NCI-H748 treated with DMSO at 0.1 percent for 48 hours (cell line): ENCODE results near the gene FARP1.

Source experiments
- DNase-seq: peaks from one replicate; lab custom pipeline; 2025; lab: John Stamatoyannopoulos, UW

The FARP1 gene

GRCh38 chr13:98133946-98134345 is 8.9 kb upstream of the FARP1 start:
- DNase-seq: no peak

DNA sequence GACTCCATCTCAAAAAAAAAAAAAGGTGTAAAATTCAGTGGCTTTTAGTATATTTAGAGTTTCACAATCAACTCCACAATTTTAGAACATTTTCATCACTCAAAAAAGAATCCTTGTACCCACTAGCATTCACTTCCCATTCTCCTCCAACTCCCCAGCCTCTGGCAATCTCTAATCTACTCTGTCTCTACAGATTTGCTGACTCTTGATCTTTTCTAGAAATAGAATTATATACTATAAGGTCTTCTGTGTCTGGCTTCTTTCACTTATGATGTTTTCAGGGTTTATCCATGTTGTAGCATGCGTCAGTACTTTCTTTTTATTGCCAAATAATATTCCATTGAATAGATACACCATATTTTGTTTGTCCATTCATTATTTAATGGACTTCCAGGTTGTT is 8.0 kb upstream of the FARP1 start:
- DNase-seq: no peak

DNA sequence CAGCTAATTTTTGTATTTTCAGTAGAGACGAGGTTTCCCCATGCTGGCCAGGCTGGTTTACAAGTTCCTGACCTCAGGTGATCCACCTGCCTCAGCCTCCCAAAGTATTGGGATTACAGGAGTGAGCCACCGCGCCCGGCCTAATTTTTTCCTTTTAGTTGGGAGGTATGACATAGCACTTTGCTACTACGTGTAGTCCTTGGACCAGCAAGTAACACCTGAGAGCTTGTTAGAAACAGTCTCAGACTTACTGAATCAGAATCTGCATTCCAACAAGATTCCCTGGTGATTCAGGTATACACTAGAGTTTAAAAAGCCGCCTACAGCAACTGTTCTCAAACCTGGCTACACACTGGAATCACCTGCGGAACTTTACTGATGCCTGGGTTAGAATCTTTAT is 1.8 kb upstream of the FARP1 start:
- no peak for DNase-seq

- DNase-seq: no peak
These were observed 1.1 kb upstream of the FARP1 start for GRCh38 chr13:98141509-98142379.

- no peak for DNase-seq
These were observed 261 bp downstream of the FARP1 start for GRCh38 chr13:98143157-98143553.

- DNase-seq: no peak
These were observed 720 bp downstream of the FARP1 start for GRCh38 chr13:98143601-98144026.

DNA sequence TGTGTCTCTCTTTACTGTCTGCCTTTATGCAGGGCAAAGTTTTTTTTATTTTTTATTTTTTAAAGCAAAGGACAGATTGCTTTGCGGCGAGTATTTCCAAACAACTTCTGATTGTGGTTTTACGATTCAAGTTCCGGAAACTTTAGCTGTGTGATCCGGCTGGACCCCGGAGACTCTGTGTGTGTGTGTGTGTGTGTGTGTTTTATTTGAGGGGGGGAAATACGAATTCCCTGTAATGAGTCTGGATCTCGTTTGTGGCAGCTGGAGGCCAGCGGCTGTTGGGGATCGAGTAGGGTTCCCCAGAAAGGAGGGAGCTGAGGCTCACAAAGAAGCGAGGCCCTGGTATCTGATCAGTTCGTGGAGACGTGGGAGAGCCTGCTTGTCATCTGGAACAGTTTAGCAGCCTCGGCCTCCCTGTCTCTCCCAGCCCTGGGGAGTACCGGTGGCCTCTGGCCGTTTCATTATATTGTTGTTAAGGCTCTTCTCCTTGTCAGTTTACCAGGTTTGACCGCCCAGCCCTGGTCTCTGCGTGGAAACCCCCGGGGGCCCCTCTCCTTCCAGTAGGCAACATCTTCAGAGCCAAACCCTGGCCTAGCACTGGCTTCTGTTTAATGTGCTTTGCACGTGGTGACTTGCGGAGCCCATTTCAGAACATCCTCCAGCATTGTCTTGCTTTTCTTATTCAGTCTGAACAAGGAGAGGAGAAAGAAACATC is 1.3 kb downstream of the FARP1 start:
- DNase-seq: no peak

DNA sequence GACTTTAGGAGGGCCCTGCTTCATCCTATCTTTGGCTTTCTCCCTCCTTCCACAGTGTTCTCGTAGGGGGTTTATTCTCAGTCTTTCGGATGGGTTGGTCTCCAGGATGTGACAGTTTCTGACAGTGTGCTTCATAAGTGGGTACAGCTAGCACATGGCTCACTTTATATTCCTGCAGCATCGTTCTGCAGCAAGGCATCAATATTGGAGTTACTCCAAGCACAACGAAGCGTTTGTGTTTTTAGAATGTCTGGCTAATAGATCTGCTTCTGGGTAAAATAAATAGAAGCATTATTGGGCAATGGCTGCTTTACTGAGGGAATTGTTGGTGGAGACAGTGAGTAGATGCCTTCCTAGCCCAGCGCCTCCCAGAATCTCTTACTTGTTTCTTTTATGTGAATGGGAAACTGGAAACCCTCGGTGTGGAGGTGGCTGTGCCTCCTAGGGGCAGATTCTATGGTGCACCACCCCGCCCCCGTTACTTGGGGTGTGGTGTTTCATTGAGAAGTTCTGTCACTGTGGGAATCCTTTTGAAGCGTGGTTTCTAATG is 2.0 kb downstream of the FARP1 start:
- peak; percentile 27 for DNase-seq

DNA sequence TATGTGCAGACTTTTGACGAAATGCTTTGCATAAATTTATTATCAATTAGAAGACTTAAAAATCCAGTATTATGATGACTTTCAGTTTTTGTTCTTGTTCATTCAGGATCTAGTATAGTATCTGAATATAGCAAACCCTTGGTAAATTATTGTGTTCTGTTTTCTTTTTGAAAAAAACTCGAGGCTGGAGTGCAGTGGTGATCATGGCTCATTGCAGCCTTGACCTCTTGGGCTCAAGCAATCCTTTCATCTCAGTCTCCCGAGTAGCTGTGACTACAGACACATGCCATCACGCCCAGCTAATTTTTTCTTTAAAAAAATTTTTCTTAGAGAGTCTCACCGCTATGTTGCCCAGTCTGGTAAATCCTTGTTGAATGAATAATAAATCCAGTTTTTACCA is 4.6 kb downstream of the FARP1 start:
- DNase-seq: no peak

DNA sequence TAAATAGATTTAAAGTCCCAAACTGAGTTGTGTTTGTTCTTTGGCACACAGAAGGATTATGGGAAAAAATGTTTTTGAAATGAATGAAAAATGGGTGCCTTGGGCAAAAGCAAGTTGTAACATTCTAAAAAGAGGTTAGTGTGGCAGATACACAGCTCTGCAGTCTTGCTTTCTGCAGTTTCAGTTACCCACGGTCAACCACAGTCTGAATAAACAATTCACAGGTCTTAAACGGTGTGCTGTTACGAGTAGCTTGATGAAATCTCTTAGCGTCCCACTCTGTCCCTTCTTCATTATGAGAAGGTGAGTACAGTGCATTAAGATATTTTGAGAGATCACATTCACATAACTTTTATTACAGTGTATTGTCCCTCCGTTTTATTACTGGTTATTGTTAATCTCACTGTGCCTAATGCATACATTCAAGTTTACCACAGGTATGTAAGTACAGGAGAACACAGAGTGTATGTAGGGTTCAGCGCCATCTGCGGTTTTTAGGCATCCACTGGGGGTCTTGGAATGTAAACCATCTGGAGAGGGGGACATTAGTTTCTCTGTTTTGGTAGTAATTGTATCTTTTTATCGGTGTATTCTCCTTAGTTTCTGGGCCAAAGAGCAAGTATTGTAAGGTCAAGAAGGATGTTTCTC is 8.1 kb downstream of the FARP1 start:
- no peak for DNase-seq

DNA sequence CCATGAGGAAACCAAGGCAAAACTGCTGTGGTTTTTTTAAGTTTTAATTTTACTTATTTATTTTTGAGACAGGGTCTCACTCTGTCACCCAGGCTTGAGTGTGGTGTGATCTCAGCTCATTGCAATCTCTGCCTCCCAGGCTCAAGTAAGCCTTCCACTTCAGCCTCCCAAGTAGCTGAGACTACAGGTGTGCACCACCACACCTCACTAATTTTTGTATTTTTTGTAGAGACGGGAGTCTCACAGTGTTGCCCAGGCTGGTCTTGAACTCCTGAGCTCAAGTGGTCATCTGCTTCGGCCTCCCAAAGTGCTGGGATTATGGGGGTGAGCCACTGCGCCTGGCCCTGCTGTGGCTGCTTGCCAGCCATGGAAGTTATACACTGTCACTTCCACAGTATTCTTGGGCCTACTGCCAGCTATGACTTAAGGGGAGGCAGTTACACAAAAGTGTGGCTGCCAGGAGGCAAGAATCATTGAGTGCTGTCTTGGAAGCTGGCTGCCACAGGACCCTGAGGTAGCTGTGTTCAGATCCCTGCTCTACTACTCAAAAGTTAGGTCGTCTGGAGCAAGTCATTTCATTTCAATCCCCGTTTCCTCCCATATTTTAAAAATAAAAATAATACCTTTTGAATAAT is 12.7 kb downstream of the FARP1 start:
- no peak for DNase-seq

DNA sequence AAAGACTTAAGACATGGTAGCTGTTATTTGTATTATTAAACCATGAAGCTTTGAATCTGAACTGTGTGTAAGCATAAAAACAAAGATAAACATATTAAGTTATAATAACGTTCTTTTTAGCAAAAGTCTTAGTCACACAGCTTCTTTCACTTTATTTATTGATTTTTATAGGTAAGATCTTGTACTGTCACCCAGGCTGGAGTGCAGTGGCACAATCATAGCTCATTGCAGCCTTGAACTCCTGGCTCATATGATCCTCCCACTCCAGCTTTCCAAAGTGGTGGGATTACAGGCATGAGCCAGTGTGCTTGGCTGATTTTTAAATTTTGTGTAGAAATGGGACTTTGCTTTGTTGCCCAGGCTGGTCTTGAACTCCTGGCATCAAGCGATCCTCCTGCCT is 13.4 kb downstream of the FARP1 start:
- DNase-seq: no peak

DNA sequence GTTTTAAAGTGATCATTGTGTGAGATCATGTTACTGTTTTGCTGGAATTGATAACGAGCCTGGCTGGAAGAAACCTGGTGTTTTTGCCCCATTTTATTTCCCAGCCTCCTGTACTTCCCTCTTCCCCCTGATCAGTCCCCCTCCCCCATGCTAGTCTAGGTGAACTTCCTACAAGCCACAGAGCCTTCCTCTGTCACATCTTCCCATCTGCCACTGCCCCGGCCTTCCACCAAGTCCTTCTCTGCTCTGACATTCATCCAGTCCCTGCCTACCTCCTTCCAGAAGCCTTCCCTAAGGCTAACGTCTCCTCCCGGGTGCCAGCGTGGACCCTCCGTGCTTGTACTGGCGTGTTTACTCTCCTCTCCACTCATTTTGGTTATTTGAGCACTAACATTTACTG is 14.3 kb downstream of the FARP1 start:
- no peak for DNase-seq

DNA sequence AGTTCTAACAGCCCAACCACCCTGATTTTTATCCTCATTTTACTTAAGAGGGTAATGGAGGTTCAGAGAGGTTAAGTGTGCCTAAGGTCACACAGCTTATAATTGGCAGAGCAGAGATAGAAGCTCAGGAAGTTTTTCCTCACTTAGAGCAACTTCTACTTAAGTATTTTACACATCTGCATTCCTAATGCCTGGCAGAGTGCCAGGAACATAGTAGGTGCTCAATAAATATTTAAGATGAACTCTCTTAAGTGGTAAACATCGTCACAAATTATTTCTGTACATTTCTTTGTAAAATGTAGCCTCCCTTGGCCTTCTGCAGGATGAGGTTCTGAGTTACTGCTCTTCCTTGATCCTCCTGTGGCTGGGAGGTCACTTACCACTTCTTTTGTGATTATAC is 14.7 kb downstream of the FARP1 start:
- DNase-seq: no peak

GRCh38 chr13:98158172-98158899 is 15.4 kb downstream of the FARP1 start:
- no peak for DNase-seq

- no peak for DNase-seq
These were observed 20.0 kb downstream of the FARP1 start for GRCh38 chr13:98162935-98163334.

- DNase-seq: no peak
These were observed 26.4 kb downstream of the FARP1 start for GRCh38 chr13:98169331-98169730.

DNA sequence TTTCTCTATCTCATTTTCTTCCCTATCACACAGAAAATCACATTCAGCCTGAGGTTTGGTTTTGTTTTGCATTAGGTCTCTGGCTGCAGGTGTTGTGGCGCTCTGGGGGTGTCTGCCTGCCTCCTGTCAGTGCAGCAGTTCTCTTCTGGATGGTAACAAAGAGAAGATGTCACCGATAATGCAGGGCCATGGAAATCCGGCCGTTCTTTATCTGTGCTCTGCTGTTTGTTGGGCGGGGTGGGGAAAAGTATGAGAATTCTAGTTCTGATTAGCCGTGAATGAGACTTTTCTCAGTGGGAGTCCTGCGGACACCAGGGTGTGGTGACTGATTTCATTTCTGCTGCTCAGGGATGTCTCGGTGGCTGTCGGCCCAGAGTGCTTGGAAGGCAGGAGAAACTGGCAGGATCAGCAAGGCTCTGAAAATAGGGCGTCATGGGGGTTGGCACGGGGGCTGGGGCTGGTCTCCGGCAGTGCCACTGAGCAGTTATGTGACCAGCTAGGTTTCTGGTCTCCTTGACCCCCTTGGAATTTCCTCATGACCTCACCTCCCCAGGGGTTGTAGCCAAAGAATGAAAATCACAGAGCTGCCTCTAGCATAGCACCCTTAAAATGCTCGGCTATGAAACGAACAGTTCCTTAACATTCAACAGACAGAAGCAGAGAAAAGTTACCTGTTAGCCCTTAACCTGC is 29.2 kb downstream of the FARP1 start:
- DNase-seq: no peak

DNA sequence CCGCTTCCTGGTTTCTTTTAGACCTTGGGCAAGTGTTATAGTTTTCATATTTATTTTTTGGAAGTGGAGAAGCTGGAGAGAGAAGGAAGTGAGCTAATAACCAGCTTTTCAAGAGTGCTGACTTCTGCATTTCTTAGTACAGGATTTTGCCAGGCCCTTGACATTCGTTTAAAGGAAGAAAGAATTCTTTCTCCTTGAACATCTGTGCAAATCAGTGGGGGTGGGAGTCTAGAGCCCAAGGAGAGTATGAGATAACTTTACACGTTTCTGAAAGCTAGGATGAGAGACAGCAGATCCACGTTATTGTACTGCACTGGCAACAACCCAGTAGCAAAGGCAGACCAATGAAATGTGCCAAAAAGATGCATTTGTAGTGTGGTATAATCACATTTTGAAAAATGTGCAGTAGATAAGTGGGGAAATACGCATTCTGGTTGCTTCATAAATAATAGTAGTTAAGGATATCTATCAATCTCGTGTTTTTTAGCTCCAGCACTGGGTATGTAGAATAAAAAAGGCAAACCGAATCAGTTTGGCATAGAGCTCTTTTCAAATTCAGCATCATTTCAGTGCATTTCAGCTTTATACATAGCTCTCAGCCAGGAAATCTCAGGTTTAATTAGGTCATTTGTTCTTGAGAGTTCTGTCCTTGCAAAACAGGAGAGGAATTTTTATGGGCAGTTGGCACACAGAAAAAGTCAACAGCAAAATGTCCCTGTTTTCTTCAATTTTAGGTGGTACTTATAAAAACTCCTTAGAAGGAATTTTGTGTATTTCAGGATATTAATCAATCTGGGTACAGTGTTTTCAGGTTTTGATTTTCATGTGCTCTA is 29.9 kb downstream of the FARP1 start:
- no peak for DNase-seq
